GM12865 (cell line): ENCODE results near the gene PHF20.
"Not testable (repeated sequence)": the region's sequence is repeated elsewhere in the genome, so short reads cannot be mapped to it uniquely, and the experiment has no call there.

Experiments
- DNase-seq: peaks from one replicate; pipeline ENCODE4 v3.0.0; 2010; ENCODE audit warnings: low read depth
- H3K4me3 ChIP-seq: 2 replicates; pipeline ENCODE4 v1.5.1; 2011; ENCODE audit warnings: mild to moderate bottlenecking, low read depth, low read length, control low read depth
- TF ChIP-seq, protein P1 (sequence below): IDR thresholded peaks from 2 replicates; pipeline ENCODE4 v1.5.1; 2011; ENCODE audit warnings: low read length, control low read depth, low read depth, inconsistent platforms; ENCODE audit not compliant: insufficient read depth; ENCODE audit errors: missing control alignments

PHF20 gene

DNA sequence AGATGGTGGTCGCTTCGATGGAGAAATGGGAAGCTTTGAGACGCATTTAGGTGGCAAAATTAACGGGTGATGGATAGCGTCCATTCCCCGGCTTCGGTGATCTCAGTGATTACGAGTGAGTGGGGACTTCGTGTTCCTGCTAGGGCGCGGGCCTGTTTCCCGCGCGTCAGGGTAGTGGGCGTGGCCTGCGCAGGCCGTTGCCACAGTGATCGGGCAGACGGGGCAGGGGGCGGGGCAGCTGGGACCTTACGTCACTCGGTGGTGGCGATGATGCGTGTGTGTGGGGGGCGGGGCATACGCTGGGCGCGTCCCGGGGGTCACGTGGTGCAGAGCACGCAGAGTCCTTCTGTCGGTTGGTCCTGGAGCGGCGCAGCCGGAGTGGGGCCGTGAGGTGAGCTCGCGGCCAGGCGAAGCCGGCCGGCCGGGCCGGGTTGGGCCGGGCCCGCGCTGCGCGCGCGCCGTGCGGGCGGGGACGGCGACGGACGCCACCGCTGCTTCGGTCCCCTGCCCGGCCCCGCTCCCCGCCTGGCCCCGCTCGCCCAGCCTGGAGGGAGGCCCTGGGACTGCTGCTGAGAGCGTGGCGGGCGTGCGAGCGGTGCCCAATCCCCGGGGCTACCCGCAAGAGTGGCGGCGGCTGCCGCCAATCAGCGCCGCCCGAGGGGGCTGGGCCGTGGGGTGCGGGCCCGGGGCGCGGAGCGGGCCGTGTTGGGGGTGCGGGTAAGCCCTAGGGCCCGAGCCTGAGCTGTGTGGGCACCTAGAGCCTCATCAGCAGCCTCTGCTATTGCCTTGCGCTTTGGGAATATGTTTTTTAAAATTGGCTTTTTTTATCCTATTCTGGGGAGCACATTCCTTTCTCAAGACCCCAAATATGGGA, at the start of gene PHF20:
Gene PHF20 (plus strand): TSS at position 327 of the 874 bp plus-strand sequence. CDS start 29,508 bp downstream, outside the sequence.
- TF ChIP-seq, protein P1, sequence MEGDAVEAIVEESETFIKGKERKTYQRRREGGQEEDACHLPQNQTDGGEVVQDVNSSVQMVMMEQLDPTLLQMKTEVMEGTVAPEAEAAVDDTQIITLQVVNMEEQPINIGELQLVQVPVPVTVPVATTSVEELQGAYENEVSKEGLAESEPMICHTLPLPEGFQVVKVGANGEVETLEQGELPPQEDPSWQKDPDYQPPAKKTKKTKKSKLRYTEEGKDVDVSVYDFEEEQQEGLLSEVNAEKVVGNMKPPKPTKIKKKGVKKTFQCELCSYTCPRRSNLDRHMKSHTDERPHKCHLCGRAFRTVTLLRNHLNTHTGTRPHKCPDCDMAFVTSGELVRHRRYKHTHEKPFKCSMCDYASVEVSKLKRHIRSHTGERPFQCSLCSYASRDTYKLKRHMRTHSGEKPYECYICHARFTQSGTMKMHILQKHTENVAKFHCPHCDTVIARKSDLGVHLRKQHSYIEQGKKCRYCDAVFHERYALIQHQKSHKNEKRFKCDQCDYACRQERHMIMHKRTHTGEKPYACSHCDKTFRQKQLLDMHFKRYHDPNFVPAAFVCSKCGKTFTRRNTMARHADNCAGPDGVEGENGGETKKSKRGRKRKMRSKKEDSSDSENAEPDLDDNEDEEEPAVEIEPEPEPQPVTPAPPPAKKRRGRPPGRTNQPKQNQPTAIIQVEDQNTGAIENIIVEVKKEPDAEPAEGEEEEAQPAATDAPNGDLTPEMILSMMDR, result no peak
- peak within 1 kb of the TSS; percentile 89 for H3K4me3 ChIP-seq
- peak; percentile 100 for DNase-seq

DNA sequence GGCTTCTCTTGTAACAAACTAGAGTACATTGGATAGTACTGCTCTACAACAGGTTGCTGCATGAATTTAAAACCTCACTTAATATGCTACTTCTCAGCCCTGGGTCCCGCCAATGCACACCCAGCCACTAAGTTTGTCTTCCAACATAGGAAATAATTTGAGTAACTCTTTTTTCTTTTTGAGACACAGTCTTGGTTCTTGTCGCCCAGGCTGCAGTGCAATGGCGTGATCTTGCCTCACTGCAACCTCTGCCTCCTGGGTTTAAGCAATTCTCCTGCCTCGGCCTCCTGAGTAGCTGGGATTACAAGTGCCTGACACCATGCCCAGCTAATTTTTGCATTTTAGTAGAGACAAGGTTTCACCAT, 48.6 kb upstream of the PHF20 start:
- H3K4me3 ChIP-seq, DNase-seq: not testable (repeated sequence)

DNA sequence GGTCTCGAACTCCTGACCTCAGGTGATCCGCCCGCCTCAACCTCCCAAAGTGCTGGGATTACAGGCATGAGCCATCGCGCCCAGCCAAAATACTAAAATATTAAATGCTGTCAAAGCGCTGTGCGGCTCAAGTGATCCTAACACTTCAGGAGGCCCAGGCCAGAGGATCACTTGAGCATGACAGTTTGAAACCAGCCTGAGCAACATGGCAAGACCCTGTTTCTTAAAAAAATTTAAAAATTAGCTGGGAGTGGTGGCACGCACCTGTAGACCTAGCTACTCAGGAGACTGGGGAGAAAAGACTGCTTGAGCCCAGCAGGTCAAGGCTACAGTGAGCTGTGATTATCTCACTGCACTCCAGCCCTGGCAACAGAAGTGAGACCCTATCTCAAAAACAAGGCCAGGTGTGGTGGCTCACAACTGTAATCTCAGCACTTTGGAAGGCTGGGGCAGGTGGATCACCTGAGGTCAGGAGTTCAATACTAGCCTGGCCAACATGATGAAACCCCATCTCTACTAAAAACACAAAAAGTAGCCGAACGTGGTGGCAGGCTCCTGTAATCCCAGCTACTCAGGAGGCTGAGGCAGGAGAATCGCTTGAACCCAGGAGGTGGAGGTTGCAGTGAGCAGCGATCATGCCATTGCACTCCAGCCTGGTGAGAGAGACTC, 48.0 kb upstream of the PHF20 start:
- not testable (repeated sequence) for H3K4me3 ChIP-seq, DNase-seq

DNA sequence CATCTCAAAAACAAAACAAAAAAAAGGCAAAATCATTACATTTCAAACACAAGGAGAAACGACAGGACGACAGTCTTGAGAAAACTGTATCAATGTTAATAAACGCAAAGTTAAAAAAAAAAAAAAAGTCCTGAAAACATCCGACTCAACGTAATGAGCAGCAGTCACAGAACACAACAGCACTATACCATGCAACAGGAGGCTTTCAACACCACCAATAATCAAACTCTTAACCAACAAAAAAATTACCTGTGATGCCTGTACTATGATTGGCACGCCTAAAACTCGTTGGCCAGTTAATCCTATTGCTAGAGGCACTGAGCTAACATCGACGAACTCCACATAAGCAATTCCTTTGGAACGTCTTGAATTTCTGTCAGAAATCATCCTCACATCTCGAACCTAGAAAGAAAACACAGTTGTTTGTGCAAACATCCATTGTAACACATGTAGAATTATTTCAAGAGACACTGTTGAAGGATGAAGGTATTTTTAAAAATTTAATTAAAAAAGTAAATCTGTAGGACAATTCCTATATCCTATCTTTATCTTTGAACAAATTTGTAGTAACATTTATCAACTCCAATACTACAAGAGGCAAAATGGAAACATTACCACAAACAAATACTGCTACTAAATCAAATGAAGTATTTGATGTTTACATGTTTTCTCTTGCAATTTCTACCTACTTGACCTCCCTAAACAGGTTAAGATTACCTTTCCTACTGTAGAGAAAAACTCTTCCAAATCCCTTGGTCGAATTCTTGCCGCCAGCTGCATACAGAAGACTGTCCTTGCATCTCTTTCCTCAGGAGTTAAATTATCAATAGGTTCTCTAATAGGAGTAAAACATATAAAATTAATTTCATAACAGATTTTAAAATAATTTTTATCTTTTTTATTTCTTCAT, 47.2 kb upstream of the PHF20 start:
- DNase-seq, result no peak
- TF ChIP-seq, protein P1, result no peak

DNA sequence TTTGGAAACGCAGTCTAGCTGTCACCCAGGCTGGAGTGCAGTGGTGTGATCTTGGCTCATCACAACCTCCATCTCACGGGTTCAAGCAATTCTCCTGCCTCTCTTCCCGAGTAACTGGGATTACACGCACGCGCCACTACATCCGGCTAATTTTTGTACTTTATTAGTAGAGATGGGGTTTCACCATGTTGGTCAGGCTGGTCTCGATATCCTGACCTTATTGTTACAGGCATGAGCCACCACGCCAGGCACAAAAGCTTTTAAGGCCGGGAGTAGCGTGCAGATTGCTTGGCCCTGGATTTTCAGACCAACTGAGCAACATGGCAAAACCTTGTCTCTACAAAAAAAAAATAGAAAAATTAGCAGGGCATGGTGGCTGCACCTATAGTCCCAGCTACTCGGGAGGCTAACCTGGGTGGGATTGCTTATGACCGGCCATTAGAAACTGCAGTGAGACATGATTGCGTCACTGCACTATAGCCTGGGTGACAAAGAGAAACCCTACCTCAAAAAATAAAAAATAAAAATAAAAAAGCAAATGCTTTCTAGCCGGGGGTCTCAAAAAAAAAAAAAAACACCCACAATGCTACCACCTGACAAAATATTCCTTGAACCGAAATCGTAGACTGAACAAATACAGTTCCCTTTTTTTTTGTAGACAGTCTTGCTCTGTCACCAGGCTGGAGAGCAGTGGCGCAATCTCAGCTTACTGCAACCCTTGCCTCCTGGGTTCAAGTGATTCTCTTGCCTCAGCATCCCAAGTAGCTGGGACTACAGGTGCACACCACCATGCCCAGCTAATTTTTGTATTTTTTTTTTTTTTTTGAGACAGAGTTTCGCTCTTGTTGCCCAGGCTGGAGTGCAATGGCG, 44.7 kb upstream of the PHF20 start:
- no peak for DNase-seq
- H3K4me3 ChIP-seq, result no peak overlapping the region
- TF ChIP-seq, protein P1, result no peak

More for the DNA sequence above, 47.2 kb upstream of the PHF20 start:
- no peak overlapping the region for H3K4me3 ChIP-seq

- TF ChIP-seq, protein P1, result no peak
- H3K4me3 ChIP-seq, result no peak overlapping the region
- DNase-seq, result no peak
These were observed 42.5 kb upstream of the PHF20 start for GRCh38 chr20:35729283-35729807.
